HG03139 (cell line): ENCODE data around the gene CALML5.

ENCODE experiments used
- ATAC-seq: cut with Tn5 transposase; IDR thresholded peaks from one replicate; pipeline ENCODE4 v1.9.1; 2021; ENCODE audit not compliant: unreplicated experiment

CALML5 gene

DNA sequence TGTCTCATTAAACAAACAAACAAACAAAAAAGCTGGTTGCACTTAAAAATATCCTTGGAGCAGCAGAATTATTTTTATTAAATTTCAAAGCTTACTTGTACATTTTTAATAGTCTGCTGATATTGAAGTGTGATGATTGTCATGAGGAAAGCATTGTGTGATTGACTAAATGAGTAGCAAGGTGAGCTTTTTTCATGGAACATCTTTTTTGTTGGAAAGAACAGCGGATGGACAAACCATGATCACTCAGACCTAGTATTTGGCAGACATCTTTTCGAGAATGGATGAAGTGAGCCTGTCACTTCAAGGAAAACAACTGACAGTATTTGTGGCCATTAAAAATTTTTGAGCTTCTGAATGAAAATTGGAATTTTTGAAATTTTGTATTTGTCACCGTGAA, 19.7 kb upstream of the CALML5 start:
- ATAC-seq, result no peak

DNA sequence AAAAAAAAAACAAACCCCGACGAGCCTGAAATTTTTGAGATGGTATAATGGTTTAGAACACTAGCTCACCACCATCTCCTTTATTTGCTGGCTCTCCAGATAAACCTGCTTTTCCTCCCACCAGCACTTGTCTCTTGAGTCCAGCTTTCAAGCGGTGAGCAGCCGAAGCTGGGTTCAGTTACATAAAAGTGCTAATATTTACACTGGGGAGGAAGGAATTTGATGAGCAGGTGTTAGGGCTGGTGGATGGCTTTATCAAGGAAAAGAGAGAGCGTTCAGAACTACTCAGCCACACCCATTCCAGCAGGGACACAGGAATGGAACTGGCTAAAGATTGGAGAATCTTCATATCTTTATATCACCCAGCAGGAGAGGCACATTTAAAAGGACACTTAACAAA, 18.8 kb upstream of the CALML5 start:
- ATAC-seq, result no peak

DNA sequence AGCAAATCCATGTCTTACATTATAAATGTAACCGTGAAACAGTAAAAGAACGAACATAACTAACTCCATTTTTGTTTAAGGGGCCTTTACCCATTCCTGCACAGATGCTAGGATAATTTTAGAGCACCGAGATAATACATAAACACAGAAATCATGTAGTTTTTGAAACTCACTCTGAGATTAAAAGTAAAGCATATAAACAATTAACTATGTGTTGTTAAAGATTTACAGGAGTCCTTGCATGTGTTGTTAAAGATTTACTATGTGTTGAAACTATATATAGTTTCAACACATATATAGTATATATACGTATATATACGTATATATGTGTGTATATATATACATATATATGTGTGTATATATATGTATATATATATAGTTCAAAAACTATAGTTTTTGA, 18.2 kb upstream of the CALML5 start:
- ATAC-seq, result no peak

DNA sequence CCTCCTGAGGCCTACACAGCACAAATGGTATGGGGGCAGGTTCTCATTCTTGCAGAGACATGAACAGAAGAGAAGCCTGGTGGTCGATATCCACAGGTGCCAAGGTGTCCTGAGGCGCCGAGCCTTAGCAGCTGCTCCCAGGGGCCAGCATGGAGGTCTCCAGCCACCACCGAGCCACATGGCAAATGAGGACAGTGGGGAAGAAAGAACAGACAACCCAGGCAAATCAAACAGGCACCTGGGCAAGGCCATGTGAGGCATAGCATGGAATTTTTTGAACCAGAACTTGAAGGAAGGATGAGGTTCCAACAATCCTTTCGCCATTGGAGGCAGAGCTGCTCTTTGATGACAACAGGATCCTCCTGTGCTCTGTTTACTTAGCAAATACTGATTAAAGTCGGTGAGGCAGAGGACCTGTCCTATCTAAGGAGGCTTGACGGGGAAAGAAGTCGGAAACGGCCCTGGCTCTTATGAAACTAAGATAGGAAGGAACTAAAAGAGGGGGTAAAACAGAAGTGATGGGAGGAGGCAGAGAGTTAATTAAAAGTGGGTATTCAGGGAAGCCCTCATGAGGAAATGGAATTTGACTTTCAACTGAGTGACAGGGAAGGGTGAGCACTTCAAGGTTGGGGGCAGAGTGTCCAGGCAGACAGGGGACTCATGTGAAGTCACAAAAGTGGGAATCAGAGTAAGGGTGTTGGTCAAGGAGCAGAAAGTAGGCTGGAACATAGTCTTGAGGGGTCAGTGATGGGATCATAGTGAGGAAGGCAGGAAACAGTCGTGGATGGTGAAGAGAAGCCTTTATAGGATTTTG, 16.8 kb upstream of the CALML5 start:
- ATAC-seq, result no peak

DNA sequence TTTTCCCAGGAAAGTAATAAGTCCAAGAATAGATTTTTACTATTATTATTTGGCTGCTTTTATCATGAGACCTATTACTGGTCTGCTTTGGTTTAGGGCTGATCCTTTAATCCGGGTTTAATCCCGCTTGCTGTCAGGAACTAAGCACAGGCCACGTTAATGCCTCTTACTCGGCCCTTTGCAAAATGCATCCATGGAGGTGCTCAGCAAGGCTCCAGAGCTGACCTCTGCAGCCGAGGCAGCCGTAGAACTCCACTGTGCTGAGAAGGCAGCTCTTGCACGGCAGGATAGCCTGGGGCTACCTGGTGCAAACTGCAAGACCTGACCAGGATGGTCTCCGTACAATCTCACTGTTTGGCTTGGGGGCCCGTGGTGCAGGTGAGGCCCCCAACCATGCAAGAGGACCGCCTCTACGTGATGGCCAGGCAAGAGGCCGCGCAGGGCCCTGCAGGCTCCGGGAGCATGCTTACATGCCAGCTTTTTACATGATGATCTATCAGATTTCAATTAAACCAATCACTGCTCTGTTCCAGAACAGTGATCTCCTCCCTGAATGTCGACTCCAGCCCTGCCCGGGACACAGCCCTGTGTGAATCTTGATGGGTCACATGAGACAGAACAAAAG, 15.0 kb upstream of the CALML5 start:
- ATAC-seq, result no peak

DNA sequence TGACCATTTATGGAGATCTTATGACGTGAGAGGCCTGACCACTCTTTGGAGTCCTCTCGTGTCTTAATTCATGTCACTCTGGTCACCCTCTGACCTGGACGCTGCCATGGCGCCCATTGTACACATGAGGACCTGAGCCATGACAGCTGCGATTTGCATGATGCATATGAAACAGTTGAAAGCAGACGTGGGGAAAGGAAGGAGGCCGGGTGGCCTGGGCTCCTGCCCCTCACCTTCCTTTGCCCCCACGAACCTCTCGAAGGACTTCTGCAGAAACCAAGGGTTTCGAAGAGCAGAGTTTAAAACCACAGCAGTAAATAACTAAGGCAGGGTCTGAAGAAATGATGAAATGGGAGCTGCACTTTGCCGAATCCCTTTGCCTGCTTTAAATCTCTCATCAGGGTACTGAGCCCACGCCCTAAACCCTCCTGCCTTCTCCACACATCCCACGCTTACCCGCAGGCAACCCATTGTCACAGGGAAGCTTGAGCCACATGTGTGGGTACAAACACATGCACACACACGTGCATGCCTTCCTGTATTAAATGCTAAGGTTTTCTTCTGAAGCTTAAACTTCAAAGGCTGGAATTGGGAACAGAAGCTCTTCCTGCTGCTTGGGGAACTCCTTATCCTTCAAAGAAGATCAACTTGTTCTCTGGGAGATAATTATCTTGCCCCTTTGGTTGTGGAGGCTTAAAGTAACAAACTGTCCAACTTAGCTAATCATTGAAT, 13.7 kb upstream of the CALML5 start:
- no peak for ATAC-seq

DNA sequence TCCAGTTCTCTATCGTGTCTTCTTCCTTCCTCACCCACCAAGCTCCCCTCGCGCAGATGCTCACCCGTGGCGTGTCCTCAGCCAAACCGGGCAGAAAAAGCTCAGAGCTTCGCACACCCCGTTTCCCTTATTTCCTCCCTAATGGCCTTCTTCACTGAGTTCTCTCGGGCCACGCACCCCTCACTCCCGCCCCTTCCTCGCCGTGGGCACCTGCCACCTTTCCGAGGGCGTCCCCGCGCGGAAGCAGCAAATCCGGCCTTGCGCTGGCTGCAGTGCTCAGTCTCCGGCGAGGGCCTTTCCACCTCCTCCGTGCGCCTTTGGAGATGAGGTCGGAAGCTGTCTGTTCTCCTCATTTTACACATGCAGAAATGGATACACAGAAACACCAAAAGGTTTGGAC, 13.0 kb upstream of the CALML5 start:
- no peak for ATAC-seq

DNA sequence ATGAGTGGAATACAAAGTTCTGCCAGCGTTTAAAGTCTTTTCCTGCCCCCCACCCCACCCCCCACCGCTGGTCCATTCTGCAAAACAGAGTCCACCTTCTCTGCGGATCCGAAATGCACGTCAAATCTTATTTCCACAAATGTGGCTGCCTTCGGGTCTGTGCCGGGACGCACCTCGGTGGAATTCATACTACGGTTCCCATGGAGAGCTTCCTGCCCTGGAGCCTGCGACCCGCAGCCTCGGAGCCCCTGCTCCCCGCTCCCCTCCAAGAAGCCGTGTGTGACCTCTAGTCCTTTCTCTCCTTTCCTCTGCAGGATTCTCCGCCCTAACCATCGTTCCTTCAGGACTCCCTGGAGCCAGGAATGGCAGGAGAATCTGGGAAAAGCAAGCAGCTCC, 12.5 kb upstream of the CALML5 start:
- no peak for ATAC-seq

DNA sequence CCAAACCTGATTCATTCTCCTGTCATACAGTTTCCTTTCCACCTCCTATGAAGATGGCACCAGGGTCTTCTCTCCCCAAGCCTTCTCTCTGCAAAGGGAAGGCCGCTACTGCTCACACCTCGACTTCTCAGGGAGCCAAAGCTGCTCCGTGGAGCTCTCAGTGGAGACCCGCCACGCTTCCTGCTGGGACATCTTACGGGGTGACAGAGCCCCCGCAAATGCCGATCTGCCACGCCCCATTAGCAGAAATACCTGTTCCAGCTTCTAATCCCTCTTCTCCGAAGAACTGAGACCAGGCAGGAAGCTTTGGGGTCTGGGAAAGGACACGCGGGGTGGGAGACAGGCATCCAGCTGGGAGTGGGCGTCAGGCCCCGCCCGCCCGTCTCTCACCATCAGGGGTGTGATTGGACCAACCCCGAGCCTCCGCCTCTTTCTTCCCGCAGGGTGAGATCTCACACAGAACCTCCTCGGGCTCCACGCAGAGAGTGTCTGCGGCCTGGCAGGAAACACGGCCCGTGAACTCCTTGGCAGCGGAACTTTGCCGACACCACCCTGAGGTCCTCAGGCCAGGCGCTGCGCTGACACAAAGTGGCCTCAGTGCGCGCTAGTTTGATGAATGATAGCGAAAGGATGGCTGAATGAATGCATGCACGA, 12.0 kb upstream of the CALML5 start:
- no peak for ATAC-seq

DNA sequence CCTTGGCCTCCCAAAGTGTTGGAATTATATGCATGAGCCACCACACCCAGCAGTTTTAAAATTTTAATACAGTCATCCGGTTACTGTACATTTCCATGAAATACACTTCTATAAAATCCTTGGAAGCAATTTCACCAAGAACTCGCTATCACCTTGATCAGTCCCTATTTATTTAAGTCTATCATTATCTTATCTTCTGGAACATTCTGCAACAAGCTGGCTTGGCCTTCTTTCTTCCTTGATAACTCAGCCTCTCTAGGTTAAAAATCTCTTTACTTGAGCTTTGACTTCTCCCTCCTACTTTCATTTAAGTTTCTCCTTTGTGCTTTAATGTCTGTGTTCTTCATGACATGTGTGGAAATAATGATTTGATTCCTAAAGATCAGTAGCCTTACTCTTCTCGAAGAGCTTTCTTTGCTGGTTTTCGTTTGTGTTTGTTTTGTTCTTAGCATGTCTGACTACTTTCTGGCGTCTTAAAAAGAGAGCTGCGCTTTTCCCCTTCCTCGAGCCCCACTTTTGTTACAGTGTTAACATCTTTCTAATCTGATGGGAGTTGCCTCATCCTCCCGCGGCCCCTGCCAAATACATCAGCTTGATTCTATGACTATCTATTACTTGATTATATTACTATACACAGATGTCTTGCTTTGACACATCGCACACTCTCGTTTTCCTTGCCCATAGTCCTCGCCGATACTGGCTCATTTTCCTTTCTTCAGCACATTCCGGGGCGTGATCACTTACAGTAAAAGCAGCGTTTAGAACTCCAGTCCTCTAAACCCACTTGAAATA, 11.1 kb upstream of the CALML5 start:
- no peak for ATAC-seq

DNA sequence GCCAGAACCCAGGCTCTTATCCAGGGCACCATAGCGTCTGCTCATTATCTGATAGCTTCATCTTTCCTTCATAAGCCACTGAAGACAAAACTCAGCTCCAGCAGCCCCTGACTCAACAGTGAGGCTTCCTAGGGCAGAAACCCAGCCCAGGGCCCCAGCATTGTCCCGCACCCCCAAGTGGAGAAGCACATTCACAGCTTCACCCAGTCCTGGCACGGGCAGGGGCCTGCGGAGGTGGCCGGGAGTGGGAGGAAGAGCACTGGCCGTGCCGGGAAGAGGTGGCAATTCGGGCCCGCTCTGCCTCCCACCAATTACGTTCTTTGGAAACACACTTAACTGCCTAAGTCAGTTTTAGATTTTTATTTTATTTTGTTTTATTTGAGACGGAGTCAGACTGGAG, 10.3 kb upstream of the CALML5 start:
- no peak for ATAC-seq

DNA sequence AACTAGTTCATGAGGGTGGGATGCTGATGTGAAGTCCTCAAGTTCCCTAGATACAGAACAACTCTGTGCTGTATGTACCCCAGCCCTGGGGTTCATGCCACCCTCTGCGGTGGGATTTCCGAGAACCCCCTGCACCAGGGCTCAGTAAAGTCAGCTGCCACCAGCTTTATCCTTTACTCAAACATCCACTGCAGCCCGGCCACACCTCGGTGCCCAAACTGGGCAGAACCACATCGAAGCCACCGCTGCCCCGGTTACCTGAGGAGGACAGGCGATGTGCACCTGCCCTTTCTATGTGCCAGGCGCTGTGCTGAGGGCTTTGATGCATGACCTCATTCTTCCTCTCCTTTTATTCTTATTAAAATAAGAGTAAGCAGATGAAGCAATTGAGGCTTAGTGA, 9.9 kb upstream of the CALML5 start:
- ATAC-seq, result no peak

DNA sequence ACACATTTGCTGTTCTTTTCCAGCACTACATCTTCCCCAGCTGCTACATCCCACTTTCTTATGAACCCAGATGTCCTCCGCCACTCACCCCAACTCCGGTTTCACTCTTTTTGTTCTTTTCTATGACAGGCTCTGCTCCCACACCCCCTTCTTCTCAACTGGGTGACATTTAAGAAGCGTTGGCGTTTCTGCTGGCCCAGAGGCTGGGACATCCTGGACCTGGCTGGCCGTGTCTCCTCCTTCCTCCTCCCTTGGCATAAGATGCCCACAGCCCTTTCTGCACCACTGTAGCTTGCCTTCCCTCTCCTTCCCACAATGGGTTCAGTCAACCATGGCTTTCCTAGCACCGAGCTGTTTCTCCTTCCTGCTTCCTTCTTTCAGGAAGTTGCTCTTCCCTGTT, 9.4 kb upstream of the CALML5 start:
- no peak for ATAC-seq

DNA sequence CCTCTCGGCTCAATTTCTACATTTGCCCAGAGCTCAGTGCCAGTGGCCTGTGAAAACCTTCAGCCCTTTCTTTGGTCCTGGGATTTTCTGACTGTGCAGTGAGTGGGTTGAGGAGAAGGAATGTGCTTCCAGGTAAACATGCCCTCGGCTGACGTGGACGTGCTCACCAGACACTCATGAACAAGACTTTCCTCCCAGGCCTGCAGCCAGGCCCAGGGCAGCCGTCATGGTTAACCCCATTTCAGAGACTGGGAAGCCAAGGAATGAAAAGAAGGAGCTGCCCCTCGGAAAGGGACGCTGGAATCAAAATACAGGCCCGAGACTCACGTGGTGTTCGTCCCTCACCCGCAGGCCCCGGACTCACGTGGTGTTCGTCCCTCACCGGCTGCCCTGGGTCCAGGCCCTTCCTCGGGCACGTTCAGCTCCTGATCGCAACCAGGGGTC, 8.8 kb upstream of the CALML5 start:
- ATAC-seq, result no peak

DNA sequence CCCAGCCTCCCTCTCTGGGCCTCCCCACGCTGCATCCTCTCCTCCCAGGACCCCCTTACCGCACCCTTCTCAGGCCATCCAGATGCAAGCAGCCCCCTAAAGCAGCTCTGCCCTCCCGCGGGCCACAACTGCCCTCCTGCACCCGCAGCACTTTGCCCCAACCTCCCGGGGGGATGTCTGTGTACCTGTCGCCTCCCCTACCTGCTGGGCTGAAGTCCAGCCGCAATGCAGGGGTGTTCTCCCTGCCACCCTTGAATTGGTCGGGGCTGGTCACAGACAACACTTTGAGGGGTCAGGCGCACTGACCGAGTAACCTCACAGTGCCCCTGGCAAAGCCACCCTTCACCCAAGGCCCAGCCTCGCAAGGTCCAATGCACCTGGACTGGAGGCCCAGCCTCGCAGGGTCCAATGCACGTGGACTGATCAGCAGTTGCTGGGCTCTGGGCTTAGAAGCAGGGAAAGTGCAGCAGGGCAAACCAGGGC, 8.3 kb upstream of the CALML5 start:
- no peak for ATAC-seq

DNA sequence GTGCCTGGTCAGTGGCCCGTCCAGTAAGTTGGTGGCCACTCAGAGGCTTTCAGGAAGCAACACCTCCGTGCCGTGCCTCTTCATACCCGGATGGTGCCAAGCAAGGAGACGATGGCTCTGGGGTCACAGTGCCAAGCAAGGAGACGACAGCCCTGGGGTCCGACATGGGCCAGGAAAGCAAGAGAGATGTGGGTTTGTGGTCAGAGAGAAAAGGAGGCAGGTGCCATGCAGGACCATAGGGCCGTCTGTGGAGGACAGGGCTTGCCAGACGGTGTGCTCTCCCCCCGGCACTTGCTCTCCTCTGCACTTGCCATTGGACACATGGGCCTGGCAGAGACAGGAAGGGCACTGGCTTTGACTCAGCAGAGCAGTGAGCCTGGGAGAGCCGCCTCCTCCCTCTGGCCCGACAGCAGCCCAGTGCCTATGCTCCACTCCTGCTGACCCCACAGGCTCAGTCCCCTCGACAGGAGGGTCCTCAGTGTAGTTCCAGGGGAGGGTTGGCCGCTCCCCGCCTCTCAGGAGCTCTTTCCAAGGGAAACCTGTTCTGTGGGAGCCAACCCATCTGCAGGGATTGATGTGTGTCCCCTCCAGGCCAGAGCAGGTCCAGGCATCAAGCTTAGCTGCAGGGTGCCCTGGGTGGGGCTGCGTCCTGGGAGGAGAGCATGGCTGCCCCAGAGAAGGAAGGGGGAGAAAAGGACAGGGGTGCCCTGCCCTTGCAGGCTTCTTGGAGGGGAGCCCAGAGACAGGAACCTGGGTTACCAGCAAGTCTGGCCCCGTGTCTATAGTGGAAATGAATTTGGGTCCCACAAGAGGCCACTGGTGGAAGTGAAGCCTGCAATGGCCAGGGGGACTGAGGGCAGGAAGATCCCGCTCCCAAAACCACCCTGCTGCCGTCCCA, 7.6 kb upstream of the CALML5 start:
- ATAC-seq, result no peak

DNA sequence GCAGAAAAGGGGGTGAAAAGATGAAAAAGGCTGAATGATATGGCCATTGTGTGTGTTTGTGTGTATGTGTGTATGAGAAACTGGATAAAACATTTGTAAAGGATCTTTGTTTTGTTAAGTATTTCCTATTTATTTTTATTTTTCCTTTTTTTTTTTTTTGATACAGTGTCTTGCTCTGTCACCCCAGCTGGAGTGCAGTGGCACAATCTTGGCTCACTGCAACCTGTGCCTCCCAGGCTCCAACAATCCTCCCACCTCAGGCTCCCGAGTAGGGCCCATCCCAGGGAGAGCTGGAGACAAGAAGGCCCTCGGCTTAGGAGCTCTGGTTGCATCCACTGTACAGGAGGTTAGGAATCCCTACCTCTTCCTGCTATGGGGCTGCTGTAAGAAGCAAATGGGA, 6.9 kb upstream of the CALML5 start:
- ATAC-seq, result no peak

DNA sequence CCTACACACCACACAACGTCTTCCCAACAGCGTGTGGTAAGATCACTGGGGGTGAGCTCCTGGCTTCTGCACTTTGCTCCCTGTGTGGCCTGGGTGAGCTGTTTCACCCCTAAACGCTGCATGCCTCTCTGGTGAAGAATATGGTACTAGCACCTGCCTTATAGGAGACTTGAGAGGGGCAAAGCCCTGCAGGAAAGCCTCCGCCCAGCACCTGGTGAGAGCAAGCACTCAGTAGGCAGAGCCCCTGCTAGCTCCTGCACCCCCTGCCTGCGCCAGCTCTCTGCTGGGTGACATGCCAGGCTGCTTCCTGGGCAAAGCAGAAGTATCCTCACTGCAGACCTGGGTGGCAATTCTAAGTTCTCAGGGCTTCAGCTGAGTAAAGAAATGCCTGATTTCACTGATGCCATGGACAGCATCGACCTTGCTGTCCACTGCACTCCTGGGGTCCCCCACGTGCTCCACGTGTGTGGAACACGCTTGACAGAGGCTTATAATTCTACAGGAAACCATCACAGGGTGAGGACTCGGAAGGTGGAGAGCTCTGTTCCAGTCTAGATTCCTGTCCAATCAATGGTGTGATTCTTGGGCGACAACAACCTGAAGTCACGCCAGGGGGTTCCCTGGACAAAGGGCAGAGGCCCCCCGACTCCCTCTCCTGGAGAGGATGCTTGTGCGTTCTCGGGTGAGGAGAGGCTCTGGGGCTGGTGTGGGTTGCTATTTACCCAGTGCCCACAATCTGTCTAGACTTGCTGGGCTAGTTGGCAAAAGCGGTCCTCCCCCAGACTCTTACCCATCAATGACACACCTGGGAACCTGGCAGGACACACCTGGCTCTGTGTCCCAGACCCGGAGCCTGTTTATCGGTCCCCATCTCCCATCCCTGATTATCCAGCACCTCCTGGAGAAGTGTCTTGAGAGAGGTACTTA, 5.0 kb upstream of the CALML5 start:
- ATAC-seq, result no peak

DNA sequence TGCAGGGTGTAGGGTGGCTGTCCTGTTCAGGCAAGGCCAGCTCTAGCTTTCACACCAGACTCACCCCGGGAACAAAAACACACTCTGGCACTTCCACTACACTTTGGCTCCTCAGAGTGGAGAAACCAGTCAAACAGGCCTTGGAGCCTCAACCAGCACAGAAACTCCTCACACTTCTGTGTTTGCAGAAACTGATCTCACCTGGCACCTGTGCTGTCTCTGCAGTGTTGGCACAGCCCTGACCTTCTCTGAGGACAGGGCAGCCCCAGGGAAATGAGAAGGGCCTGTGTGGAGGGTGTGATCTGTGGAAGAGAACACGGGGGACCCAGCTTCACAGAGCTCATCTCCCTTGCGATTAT, 4.1 kb upstream of the CALML5 start:
- no peak for ATAC-seq
